Neutrophil (primary cell): ENCODE results near the gene PTPRN2.

ENCODE experiments used
- H3K27ac ChIP-seq: fragments of 200-600 bp; sonication (generic); 2 replicates; pipeline ENCODE4 v1.5.1; 2016; ENCODE audit warnings: mild to moderate bottlenecking, moderate library complexity
- H3K27me3 ChIP-seq: fragments of 200-600 bp; sonication (generic); 2 replicates; pipeline ENCODE4 v1.6.0; 2016; ENCODE audit warnings: mild to moderate bottlenecking
- H3K36me3 ChIP-seq: fragments of 200-600 bp; sonication (generic); 2 replicates; pipeline ENCODE4 v1.5.1; 2017
- H3K4me1 ChIP-seq, 2 experiments: fragments of 200-600 bp in 1 of 2; sonication (generic) in 1 of 2; 1 replicate in 1 of 2; 2 replicates in 1 of 2; pipeline versions ENCODE4 v1.5.1 to v1.6.1; 2013 to 2016; ENCODE audit warnings: low read depth in 1 of 2, low read length in 1 of 2, mild to moderate bottlenecking in 1 of 2, moderate library complexity in 1 of 2; ENCODE audit not compliant: control insufficient read depth in 1 of 2, insufficient read depth in 1 of 2
- H3K4me3 ChIP-seq, 2 experiments: fragments of 200-600 bp in 1 of 2; sonication (generic) in 1 of 2; 1 replicate in 1 of 2; 2 replicates in 1 of 2; pipeline ENCODE4 v1.5.1; 2013 to 2016; ENCODE audit warnings: low read depth in 1 of 2, low read length in 1 of 2, mild to moderate bottlenecking in 1 of 2, moderate library complexity in 1 of 2
- H3K9me3 ChIP-seq: fragments of 200-600 bp; sonication (generic); 2 replicates; pipeline ENCODE4 v1.5.1; 2016
- TF ChIP-seq, protein P1 (sequence below): fragments of 200-600 bp; sonication (generic); IDR thresholded peaks from 2 replicates; pipeline ENCODE4 v1.5.1; 2016; ENCODE audit warnings: antibody characterized with exemption

The PTPRN2 gene

DNA sequence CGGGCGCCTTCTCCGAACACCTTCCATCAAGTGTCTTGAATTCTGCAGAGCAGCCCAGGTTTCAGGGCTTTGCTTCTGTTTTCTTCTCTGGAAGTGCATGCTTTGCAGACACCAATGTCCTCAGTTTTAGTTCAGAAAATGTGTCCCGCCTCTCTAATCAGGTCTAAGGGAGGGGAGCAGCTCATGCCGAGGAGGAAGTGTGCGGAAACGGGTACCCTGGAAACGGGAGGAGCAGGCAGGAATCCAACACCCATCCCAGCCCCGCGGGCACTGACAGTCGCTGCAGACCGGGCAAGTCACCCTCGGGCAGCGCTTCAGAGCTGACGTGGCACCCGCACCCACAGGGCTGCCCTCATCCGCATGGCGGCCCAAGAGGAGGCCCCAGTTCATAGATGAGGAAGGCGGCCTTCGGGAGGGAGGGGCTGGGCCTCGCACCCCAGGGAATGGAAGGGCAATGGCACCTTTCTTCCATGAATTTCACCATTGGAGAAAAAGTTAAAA lies 912.1 kb downstream of the PTPRN2 start:
- TF ChIP-seq, protein P1, sequence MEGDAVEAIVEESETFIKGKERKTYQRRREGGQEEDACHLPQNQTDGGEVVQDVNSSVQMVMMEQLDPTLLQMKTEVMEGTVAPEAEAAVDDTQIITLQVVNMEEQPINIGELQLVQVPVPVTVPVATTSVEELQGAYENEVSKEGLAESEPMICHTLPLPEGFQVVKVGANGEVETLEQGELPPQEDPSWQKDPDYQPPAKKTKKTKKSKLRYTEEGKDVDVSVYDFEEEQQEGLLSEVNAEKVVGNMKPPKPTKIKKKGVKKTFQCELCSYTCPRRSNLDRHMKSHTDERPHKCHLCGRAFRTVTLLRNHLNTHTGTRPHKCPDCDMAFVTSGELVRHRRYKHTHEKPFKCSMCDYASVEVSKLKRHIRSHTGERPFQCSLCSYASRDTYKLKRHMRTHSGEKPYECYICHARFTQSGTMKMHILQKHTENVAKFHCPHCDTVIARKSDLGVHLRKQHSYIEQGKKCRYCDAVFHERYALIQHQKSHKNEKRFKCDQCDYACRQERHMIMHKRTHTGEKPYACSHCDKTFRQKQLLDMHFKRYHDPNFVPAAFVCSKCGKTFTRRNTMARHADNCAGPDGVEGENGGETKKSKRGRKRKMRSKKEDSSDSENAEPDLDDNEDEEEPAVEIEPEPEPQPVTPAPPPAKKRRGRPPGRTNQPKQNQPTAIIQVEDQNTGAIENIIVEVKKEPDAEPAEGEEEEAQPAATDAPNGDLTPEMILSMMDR, result no peak
- Histone ChIP-seq H3K36me3 (no peaks in the 10 kb centered on the region), H3K27ac (no peak overlapping the region), H3K4me3 (no peak overlapping the region), H3K27me3 (peaks cover 58% of the 10 kb centered on the region), H3K4me1 (no peaks in the 10 kb centered on the region), H3K9me3 (no peaks in the 10 kb centered on the region)

DNA sequence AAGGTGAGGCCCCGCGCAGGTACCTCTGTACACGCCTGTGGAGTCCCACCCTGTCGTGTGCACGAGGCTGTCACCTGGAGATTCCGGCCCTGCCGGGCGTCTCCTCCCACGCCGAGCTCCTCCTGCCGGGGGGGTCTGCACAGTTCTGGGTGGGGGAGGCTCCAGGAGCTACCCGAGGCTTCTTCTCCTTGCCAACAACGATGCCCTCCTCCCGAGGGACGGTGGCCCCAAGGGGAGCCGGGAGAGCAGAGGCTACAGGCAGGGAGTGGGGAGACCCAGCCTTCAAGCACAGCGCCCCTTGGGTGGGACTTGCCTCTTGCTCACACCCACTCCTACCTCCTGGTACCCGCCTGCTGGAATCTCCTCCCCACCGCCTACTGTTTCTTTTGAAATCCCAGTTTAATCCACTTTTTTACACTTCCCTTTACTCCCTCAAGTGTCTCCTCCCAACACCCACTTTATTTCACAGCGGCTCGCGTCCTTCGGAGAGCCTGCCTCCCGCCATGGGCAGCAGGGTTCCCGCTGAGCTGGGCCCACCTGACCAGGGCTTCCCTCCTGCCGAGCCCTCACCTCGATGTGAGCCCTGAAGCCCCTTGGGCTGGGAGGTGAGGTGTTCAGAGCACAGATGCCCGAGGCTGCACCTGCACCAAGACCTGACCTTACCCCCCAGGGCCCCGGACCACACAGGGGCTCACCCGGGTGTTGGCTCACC lies 912.8 kb downstream of the PTPRN2 start:
- TF ChIP-seq, protein P1, result no peak
- Histone ChIP-seq H3K4me1 (no peaks in the 10 kb centered on the region), H3K27me3 (peaks cover 58% of the 10 kb centered on the region), H3K36me3 (no peaks in the 10 kb centered on the region), H3K27ac (no peak overlapping the region), H3K4me3 (no peak overlapping the region), H3K9me3 (no peaks in the 10 kb centered on the region)

DNA sequence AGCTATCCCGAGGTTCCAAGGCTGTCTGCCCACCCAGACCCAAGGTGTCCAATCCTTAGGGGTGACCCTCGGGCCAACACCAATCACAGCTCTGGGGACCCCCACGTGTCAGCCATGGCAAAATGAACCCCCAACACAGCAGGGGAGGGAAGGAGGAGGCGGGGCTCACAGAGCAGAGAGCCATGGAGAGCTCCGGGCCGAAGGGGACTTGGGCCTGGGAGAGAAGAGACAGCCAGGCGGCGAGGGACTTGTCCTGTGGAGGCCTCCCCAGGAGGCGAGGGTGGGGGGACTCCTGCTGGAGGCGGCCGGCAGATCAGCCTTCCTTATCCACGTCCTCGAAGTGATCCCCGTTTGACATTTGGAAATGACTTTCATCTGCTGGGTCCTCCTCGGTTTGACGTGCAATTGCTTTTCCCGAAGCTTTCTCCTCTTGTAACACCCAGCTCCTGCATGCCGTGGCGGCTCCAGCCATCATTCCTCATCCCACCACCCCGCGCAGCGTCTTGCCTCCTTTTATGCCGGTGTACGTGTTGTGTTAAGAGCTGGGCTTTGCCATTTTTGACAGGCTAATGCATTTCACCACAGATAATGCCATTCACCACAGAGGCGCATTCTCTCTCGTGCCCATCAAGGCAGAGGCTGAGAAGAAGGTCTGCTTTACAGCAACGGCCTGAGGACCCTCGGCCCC lies 913.5 kb downstream of the PTPRN2 start:
- Histone ChIP-seq H3K27ac (no peak overlapping the region), H3K4me1 (no peaks in the 10 kb centered on the region), H3K4me3 (no peak overlapping the region), H3K36me3 (no peaks in the 10 kb centered on the region), H3K27me3 (peaks cover 54% of the 10 kb centered on the region), H3K9me3 (no peaks in the 10 kb centered on the region)
- TF ChIP-seq, protein P1, result no peak

DNA sequence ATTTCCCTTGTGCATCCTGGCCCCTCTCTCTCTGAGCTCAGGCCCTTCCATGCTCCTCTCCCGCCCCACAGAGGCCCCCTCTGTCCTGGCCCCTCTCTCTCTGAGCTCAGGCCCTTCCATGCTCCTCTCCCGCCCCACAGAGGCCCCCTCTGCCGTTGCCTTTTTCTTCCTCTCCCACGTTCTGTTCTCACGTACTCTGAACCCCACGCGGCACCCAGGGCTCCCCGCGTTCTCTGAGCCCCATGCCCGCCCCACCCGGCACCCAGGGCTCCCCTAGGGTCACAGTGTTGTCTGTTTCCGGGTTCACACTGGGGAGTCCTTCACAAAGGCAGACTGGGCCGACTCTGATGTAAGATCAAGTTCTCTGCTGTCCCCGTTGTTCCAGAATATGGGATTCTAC lies 914.0 kb downstream of the PTPRN2 start:
- peaks cover 48% of the 10 kb centered on the region for H3K27me3 ChIP-seq
- H3K36me3 ChIP-seq, result no peaks in the 10 kb centered on the region
- no peak overlapping the region for H3K4me3 ChIP-seq
- peaks cover 0 to 4% of the 10 kb centered on the region in 2 experiments for H3K4me1 ChIP-seq
- H3K27ac ChIP-seq, result no peak overlapping the region
- TF ChIP-seq, protein P1, result no peak
- no peaks in the 10 kb centered on the region for H3K9me3 ChIP-seq

DNA sequence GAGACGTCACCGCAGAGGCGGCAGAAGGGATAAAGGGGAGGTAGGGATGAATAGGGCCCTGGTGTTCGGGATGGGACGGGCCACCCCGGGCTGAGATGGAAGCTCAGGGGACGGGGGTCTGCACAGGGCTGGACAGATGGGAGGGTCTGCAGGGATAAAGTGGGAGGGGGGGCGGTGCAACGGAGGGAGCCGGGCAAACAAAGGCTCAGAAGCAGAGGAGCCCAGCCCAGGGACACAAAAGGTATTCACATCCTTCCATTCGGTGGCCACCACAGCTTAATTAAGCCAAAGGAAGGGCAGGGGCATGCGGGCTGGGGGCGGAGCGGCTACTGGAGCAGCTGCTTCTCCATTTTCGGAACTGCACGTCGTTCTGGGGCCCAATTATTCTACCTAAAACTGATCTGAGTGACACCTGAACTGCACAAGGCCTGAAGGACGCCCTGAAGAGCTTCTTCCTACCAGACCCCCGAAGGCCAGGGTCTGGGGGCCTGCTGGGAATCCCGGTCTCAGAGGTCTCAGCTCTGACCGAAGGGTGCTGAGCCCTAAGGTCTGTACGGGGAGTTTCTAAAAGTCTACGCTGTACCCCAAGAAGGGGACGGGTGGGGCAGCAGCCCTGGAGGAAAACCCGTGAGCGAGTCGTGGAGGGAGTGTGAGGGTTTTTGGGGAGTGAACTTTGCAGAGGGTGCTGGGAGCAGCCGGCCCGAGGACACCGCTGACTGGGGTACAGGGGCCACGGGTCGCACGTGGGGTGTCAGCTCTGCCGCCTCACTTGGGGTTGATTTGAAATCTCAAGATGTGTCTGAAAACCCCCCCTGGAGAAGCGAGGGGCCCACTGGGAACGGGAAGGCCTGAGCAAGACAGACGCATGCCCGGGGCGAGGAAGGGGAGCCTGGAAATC lies 916.0 kb downstream of the PTPRN2 start:
- no peaks in the 10 kb centered on the region for H3K36me3 ChIP-seq
- TF ChIP-seq, protein P1, result no peak
- no peaks in the 10 kb centered on the region for H3K9me3 ChIP-seq
- no peak overlapping the region for H3K4me3 ChIP-seq
- peaks cover 0 to 9% of the 10 kb centered on the region in 2 experiments for H3K4me1 ChIP-seq
- no peak overlapping the region for H3K27ac ChIP-seq
- H3K27me3 ChIP-seq, result peaks cover 28% of the 10 kb centered on the region
